ENCODE results near the gene IQCF6.
"Not testable (repeated sequence)": the region's sequence is repeated elsewhere in the genome, so short reads cannot be mapped to it uniquely, and the experiment has no call there.

IQCF6 gene

DNA sequence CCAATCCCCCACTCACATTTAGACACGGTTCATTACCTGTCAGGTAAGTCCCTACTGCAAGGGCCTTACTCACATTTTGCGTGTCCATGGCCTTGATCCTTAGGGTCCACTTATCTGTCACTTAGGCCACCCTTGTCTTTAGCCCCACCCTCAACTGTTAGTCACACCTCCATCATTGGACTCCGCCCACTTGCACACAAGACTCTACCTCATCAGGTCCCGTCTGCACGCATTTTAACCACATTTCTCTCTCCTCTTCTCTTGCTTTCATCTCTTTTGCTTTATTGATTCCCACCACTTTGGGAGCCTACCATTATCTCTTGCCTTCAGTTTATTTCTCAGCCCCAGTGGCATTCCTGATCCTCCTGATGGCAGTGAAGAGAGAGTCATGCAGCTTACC lies at the start of gene IQCF6:
Gene IQCF6 (minus strand): TSS at position 101 of the 400 bp plus-strand sequence. CDS start 13 bp downstream, at position 88.
- DNase-seq (ENCODE audit: low spot score): no peak

- no peak for DNase-seq (ENCODE audit: low spot score)
These were observed 49.3 kb upstream of the IQCF6 start for GRCh38 chr3:51828297-51828696.

- DNase-seq (ENCODE audit: low spot score): no peak
These were observed 40.8 kb upstream of the IQCF6 start for GRCh38 chr3:51819709-51820406.

GRCh38 chr3:51819151-51819550 lies 40.1 kb upstream of the IQCF6 start:
- no peak for DNase-seq (ENCODE audit: low spot score)

DNA sequence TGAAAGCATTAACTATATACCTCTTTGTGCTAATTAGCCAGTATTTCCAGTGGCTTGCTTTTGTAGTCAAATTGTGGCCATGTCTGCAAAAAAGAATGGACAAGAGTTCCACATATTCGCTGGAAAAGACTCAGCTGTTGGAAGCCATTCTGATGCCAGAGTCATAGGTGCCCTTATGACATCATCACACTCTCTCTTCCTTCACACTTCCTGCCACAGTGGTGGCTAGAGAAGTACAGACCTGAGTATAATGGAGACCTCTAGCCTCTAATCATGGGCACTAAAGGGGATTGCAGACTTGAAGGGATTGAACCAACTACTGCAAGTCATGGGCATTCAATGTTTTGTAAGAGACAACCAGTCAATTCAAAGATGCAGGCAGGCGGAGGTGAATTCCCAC lies 38.3 kb upstream of the IQCF6 start:
- DNase-seq (ENCODE audit: low spot score): no peak

- no peak for DNase-seq (ENCODE audit: low spot score)
These were observed 37.7 kb upstream of the IQCF6 start for GRCh38 chr3:51816723-51817122.

- DNase-seq (ENCODE audit: low spot score): no peak
These were observed 36.6 kb upstream of the IQCF6 start for GRCh38 chr3:51815614-51816013.

DNA sequence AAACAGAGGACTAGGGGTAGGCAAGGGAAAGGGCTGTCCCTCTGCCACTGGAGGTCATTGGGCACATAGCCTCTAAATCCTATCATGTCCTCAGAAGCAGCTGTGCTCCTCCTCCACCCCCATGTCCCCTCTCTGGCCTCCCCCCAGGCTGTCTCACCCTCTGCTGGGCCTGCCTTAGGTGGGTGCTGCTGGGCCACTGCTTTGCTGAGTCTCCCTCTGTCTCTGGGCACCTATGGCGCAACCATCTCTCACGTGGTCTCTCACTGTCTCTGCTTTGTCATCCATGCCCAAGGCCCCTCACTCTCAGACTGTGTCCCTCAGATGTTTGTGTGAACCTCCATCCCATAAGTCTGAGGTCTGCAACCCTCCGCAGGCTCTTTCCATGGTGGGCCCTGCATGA lies 35.0 kb upstream of the IQCF6 start:
- DNase-seq (ENCODE audit: low spot score): no peak

DNA sequence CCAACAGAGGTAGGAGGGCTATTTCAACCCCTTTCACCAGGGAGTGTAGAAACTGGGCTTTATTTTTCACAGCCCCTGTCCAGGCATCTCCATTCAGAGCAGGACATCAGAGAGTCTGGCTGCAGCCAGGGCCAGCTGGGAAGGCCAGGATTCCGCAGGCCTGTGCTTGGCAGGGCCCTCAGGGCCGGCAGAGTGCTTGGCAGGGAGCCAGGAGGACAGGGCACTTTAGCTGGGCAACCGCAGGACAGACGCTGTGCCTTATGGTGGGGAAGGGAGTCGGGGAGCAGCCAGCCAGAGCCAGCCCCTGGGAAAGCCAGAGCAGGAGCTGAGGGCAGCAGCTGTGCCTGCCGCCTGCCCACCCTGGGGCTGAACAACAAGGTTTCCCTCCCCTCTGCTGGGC lies 34.5 kb upstream of the IQCF6 start:
- no peak for DNase-seq (ENCODE audit: low spot score)

- DNase-seq (ENCODE audit: low spot score): no peak
These were observed 29.9 kb upstream of the IQCF6 start for GRCh38 chr3:51808934-51809333.

DNA sequence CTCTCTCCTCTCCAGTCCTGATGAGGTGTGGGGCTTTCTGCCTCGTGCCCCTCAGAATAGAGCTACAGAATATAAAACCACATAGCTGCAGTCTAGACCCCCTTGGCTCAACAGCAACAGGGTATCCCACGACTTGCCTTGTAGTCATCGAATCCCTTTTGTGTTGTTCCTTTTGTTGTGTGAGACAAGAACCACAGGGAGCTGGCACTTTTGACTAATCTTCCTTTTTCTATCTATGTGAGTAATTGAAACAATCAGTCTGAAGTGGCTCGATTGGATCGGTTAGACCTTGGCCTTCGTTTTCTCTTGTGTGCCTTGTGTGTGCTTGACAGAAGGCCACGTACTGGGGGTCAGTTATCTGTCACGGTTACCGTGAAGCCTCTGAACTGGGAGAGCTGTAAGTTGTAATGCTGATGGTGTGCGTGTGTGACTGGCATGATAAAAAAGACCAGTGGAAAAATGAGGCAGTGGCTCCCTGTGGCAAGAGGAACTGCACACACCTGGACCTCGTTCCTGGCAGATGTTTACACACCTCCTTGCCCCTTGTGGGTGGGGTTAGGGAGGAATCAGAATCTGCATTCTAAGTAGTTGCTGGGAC lies 23.2 kb upstream of the IQCF6 start:
- DNase-seq (ENCODE audit: low spot score): no peak

DNA sequence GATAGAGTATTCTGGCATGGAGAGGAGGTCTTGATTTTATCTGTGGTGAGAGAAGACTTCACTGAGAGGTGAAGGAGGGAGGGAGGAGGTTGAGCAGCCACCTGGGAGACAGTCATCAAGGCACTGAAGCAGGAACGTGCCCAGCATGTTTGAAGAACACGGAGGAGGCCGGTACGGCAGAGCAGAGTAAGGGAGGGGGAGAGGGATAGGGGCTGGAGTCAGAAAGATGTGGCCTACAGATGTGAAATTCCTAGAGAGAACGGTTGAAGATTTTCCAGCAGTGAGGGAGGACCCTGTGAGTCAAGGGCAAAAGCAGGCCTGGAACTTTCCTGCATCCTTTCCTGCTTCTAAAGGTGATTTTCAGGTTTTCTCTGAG lies 21.7 kb upstream of the IQCF6 start:
- DNase-seq (ENCODE audit: low spot score): no peak

GRCh38 chr3:51799879-51800749 lies 21.1 kb upstream of the IQCF6 start:
- DNase-seq (ENCODE audit: low spot score): peak; percentile 67

DNA sequence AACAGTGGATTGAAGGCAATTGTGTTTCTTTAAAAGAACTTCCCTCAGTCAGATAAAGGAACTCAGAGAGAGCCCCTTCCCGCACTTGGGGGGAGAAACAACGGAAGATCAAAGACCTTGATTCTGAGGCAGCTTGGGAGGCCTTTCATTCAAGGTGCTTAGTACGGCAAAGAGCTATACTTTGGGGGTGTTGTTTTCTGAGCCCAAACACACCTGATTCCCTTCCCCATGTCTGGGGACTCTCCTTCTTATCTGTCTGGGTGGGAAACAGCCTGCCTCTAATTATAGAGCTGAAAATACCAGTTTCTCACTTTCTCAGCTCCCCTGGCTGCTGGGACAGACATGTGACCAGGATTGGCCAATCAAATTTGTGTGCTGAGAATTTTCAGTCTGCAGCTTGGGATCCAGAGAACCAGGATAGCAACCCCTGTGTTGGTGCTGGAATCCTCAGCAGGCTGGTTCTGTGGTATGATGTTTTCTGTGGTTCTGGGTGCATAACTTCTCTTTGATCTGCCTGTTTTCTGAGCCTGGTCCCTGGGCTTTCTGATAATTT lies 19.4 kb upstream of the IQCF6 start:
- DNase-seq (ENCODE audit: low spot score): no peak

DNA sequence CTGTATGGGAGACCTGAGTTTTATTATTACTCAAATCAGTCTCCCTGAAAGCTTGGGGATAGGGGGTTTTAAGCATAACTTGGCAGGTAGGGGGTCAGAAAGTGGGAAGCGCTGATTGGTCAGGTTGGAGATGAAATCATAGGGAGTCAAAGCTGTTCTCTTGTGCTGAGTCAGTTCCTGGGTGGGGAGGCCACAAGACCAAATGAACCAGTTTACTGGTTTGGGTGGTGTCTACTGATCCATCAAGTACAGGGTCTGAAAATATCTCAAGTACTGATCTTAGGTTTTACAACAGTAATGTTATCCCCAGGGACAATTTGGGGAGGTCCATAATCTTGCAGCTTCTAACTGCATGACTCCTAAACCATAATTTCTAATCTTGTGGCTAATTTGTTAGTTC lies 17.8 kb upstream of the IQCF6 start:
- peak; percentile 68 for DNase-seq (ENCODE audit: low spot score)

- DNase-seq (ENCODE audit: low spot score): no peak
These were observed 15.2 kb upstream of the IQCF6 start for GRCh38 chr3:51794206-51794605.

GRCh38 chr3:51792206-51792605 lies 13.2 kb upstream of the IQCF6 start:
- no peak for DNase-seq (ENCODE audit: low spot score)

DNA sequence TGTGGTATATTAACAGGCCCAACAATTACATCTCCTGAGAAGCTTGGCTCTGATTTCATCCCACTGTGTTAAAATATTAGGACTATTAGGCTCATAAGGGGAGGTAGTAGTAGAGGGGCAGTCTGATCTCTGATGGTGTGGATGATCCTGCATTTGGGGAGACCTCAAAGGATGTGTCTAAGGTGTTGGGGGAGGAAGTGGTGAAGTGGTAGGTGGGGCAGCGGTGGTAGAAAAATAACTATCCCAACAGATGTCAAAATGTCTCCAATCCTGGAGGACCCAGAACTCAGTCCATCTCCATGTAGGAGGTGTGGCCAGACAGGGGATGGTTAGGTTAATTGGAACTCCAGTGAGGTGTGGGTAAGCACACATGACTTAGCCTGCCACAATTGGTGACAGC lies 10.4 kb upstream of the IQCF6 start:
- no peak for DNase-seq (ENCODE audit: low spot score)

DNA sequence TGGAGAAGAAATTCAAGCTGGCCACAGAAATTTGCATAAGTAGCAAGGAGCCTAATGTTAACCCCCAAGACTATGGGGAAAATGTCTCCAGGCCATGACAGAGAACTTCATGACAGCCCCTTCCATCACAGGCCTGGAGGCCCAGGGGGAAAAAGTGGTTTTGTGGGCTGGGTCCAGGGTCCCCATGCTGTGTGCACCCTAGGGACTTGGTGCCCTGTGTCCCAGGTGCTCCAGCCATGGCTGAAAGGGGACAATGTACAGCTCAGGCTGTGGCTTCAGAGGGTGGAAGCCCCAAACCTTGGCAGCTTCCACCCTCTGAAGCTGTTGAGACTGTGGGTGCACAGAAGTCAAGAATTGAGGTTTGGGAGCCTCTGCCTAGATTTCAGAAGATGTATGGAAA lies 8.5 kb upstream of the IQCF6 start:
- DNase-seq (ENCODE audit: low spot score): not testable (repeated sequence)

GRCh38 chr3:51786267-51786666 lies 7.2 kb upstream of the IQCF6 start:
- no peak for DNase-seq (ENCODE audit: low spot score)

- DNase-seq (ENCODE audit: low spot score): no peak
These were observed 483 bp downstream of the IQCF6 start for GRCh38 chr3:51778554-51778953.

DNA sequence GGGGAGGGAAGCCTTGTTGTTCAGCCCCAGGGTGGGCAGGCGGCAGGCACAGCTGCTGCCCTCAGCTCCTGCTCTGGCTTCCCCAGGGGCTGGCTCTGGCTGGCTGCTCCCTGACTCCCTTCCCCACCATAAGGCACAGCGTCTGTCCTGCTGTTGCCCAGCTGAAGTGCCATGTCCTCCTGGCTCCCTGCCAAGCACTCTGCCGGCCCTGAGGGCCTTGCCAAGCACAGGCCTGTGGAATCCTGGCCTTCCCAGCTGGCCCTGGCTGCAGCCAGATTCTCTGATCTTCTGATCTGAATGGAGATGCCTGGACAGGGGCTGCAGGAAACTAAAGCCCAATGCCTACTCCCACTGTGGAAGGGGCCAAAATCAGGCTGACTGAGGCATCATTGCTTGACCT lies 1.1 kb downstream of the IQCF6 start:
- no peak for DNase-seq (ENCODE audit: low spot score)

DNA sequence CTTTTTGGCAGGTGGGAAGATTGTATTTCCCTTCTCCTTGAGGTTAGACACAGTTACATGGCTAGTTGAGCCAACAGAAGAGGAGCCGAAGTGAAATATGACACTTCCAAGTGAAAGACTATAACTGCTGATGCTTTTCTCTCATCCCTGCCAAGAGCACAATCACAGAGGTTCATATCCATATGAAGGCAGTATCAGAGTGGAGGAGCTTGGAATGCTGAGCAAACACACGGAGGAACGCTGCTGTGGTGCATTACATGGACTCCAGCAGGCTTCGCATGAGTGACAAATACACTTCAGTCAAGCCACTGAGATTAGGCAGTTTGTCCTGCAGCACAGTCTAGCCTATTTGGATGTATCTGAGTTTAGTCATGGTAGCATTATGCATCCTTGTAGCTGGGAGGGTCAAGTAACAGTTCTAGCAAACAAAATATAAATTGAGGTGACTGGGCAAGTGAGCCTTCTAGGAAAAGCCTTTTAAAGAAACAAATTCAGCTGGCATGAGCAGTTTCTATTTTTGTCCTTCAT lies 5.4 kb downstream of the IQCF6 start:
- no peak for DNase-seq (ENCODE audit: low spot score)

Data from activated CD4-positive, alpha-beta T cell treated with anti-CD3 and anti-CD28 coated beads, Interleukin-2, Interleukin-4, amounts not matched to agents 100 ng/mL and 50 ng/mL, durations not matched to agents 16 hours and 8 hours (primary cell).